SH-SY5Y (cell line): ENCODE measurements around the gene PPP6C.

ENCODE experiments used
- GATA2 ChIP-seq: IDR thresholded peaks from 2 replicates; pipeline ENCODE4 v1.6.1; 2011; ENCODE audit warnings: mild to moderate bottlenecking, low read depth, low read length
- GATA3 ChIP-seq: IDR thresholded peaks from 2 replicates; pipeline ENCODE4 v1.6.1; 2011; ENCODE audit warnings: low read depth, mild to moderate bottlenecking, low read length, moderate library complexity

Gene PPP6C

GRCh38 chr9:125126019-125126746 is 63.4 kb downstream of the PPP6C start:
- TF ChIP-seq GATA3 (no peak), GATA2 (no peak)

GRCh38 chr9:125125523-125125922 is 64.1 kb downstream of the PPP6C start:
- no peak for TF ChIP-seq GATA3
- no peak for TF ChIP-seq GATA2

GRCh38 chr9:125121146-125121545 is 68.5 kb downstream of the PPP6C start:
- TF ChIP-seq GATA3 (no peak), GATA2 (no peak)

GRCh38 chr9:125119643-125120286 is 69.8 kb downstream of the PPP6C start:
- TF ChIP-seq GATA3 (peak; percentile 87), GATA2 (peak; percentile 94)

- TF ChIP-seq GATA3 (no peak), GATA2 (no peak)
Observed at GRCh38 chr9:125110464-125110863, 79.1 kb downstream of the PPP6C start.

DNA sequence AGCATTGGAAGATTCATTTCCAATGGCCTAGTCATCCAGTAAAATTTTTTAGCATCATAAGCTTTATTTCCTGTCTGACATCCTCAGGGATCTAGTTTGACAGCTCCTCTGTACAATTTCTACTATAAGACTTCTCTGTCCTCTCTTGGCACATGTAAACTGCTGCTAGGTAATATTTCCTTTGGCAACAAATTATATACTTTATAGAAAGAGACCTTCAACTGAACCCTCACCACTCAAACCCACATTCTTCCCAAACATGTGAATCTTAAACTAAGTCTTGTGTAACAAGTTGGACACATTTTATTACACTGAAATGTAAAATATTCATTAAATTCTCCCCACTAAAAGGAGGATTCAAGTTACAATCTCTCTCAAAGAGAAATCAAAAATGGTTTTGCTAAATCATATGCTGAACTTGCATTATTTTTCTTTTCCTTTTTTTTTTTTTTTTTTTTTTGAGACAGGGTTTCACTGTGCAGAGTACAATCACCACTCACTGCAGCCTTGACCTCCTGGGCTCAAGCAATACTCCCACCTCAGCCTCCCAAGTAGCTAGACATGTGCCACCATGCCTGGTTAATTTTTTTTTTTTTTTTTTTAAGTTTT is 83.2 kb downstream of the PPP6C start:
- TF ChIP-seq GATA2 (no peak), GATA3 (no peak)

DNA sequence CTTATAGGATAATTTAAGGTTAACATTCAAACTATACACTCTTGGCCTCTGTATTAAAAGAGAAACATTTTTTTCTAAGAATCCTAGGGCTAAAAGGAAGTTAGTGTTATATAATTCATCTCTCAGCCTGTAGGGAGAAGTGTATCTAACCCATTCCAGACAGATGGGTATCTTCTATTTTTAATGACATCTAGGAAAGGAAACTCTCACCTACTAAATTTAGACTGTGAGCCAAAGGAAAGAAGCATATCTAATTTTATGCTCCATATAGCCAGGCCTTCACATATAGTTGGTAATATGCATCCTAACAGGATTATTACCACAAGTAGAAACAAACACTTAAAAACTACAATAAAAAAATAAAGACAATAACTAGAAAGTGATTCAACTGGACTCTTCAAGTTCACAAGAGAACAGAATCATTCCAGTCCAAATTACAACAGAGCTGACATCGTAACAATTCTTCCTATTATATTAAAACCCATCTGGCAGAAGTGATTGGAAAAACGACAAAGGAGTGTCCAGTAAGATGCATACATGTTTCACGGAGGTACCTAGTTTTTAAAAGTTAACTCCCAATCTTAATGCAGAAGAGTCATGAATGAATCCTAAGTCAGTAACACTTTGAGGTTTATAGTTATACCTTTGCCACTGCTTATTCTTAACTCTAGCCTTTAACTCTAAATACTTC is 85.7 kb downstream of the PPP6C start:
- TF ChIP-seq GATA3 (no peak), GATA2 (no peak)

DNA sequence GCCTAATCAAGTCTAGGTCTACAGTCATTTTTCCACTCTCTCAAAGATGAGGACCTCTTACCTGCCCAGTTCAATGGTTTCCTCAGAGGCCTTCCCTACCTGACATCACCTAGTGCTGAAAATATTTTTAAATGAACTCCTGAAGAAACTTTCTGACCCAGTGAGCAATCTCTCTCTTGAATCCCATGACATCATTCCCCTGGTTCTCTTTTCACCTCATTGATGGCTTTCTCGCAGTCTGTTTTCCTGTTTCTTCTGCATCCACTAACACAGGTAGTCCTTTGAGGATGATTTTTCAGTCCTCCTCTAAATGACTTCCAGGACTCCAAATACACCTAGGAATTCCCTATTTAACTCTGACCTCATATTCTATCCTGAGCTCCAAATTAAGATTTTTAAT is 86.6 kb downstream of the PPP6C start:
- TF ChIP-seq GATA2 (no peak), GATA3 (no peak)

- TF ChIP-seq GATA2 (no peak), GATA3 (no peak)
Observed at GRCh38 chr9:125100822-125101221, 88.8 kb downstream of the PPP6C start.

GRCh38 chr9:125099816-125100215 is 89.8 kb downstream of the PPP6C start:
- TF ChIP-seq GATA2: no peak
- no peak for TF ChIP-seq GATA3
